Measurements from ENCODE around the gene TOGARAM2. TPM values are rescaled to one million over a fixed set of nuclear protein-coding genes. Genes with fewer than 3 reads are reported as not detected.

Gene TOGARAM2
- total RNA-seq, 1 experiment from 2014 or later: 0.76 TPM

DNA sequence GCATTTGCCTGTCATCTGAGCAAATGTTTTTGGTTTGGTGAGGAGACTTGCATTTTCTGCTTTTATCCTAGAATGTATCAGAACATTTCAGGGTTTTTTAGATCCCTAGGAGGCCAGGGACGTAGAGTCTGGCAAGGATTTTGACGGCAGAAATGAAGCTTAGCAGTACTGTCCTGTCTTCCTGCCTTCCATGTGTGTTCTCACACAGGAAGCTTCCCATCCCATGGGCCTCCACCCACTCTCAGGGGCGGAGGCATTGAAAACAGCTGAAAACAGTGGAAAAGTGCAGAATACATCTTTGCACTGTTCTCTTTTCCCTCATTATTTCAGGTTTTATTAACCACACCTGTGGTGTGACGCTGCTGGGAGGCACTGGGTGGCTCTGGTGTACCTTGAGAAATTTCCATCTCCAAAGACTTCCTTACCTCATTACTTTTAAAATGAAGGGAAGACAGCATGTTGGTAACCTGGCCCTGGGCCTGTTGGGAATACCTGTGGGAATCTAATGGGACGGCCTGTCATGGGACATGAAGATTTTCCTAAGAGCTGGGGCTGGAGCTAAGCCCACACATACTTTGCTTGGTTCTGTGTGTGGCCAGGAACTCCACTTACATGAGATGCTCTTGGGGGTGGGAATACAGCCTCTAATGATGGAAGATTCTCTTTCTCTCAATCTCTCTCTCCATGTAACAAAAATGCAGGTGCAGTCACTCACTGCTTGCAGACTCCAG, 72.7 kb downstream of the TOGARAM2 start:
- peak overlapping the region; percentile 90 for H2AFZ ChIP-seq (ENCODE audit: low read depth, low read length, poor library complexity, severe bottlenecking)
- CTCF ChIA-PET: no interaction called here
- no peak overlapping the region for H3K27ac ChIP-seq (ENCODE audit: low read depth, low read length)

More for the DNA sequence above, 72.7 kb downstream of the TOGARAM2 start:
- ChIA-PET POLR2A (no interaction called here), RAD21 (ENCODE audit: low non-redundant PET in 1 of 2, low total read pairs in 2 of 2, uncharacterized antibody in 2 of 2, unreplicated experiment in 2 of 2) (interaction anchor here in 1 of 2 experiments (0.7 kb wide), 1 partner anchor 63 kb away, joined by 5 read pairs; no protein-coding TSS in a partner anchor)
- Histone ChIP-seq H3K4me1 (ENCODE audit: control insufficient read depth in 1 of 2, insufficient read depth in 2 of 2, low read length in 2 of 2) (peaks cover 5 to 11% of the 10 kb centered on the region in 2 experiments; a peak in 3 of 4 replicates), H3K4me2 (ENCODE audit: low read length) (peak overlapping the region; percentile 40), H3K9ac (ENCODE audit: low read length) (0 out of 2 replicates have a peak overlapping the region, but pooled peaks have one; percentile 5), H3K9me2 (ENCODE audit: insufficient read depth) (no peaks in the 10 kb centered on the region), H3K79me2 (ENCODE audit: insufficient read depth, low read length) (no peaks in the 10 kb centered on the region), H4K20me1 (ENCODE audit: insufficient read depth) (no peaks in the 10 kb centered on the region), H3K4me3 (replicated peaks in 1 of 2; ENCODE audit: low read depth in 1 of 2, low read length in 2 of 2) (no peak overlapping the region), H3K36me3 (ENCODE audit: control insufficient read depth in 1 of 2, insufficient read depth in 2 of 2, low read length in 2 of 2) (no peaks in the 10 kb centered on the region), H3K27me3 (ENCODE audit: insufficient read depth, low read length) (no peaks in the 10 kb centered on the region), H3K9me3 (ENCODE audit: control insufficient read depth in 1 of 2, insufficient read depth in 1 of 2, low read depth in 1 of 2, low read length in 2 of 2) (no peaks in the 10 kb centered on the region)
- intact Hi-C loops (cut with micrococcal nuclease): loop anchor here (1.0 kb wide), 1 partner anchor 142 kb away; no protein-coding TSS in a partner anchor
- ATAC-seq: peak; percentile 75
- peak; percentile 15 for DNase-seq (ENCODE audit: low read depth, low spot score)
- TF ChIP-seq, protein P1, sequence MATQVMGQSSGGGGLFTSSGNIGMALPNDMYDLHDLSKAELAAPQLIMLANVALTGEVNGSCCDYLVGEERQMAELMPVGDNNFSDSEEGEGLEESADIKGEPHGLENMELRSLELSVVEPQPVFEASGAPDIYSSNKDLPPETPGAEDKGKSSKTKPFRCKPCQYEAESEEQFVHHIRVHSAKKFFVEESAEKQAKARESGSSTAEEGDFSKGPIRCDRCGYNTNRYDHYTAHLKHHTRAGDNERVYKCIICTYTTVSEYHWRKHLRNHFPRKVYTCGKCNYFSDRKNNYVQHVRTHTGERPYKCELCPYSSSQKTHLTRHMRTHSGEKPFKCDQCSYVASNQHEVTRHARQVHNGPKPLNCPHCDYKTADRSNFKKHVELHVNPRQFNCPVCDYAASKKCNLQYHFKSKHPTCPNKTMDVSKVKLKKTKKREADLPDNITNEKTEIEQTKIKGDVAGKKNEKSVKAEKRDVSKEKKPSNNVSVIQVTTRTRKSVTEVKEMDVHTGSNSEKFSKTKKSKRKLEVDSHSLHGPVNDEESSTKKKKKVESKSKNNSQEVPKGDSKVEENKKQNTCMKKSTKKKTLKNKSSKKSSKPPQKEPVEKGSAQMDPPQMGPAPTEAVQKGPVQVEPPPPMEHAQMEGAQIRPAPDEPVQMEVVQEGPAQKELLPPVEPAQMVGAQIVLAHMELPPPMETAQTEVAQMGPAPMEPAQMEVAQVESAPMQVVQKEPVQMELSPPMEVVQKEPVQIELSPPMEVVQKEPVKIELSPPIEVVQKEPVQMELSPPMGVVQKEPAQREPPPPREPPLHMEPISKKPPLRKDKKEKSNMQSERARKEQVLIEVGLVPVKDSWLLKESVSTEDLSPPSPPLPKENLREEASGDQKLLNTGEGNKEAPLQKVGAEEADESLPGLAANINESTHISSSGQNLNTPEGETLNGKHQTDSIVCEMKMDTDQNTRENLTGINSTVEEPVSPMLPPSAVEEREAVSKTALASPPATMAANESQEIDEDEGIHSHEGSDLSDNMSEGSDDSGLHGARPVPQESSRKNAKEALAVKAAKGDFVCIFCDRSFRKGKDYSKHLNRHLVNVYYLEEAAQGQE (IDR thresholded peaks at IDR 0.05; ENCODE audit: low read depth): no peak
- TF ChIP-seq ZFX (IDR thresholded peaks at IDR 0.05) (no peak), CEBPB (IDR thresholded peaks at IDR 0.05; ENCODE audit: low read depth) (no peak), ELF1 (IDR thresholded peaks at IDR 0.05; ENCODE audit: borderline replicate concordance, low read depth) (no peak), SRF (IDR thresholded peaks at IDR 0.05; ENCODE audit: low read depth) (no peak), SP1 (IDR thresholded peaks at IDR 0.05; ENCODE audit: low read depth) (no peak), YY1 (IDR thresholded peaks at IDR 0.05; ENCODE audit: extremely low read depth, insufficient replicate concordance, low read depth, low read length) (no peak), EZH2 (IDR thresholded peaks at IDR 0.05) (no peak), RAD21 (IDR thresholded peaks at IDR 0.05; ENCODE audit: low read depth) (peak; percentile 82), ZNF274 (IDR thresholded peaks at IDR 0.05; ENCODE audit: low read depth, low read length) (no peak), POLR2A (IDR thresholded peaks at IDR 0.05; ENCODE audit: borderline replicate concordance, extremely low read depth, insufficient read depth, insufficient read length) (no peak), TCF7L2 (IDR thresholded peaks at IDR 0.05; ENCODE audit: borderline replicate concordance, extremely low read depth, insufficient read depth, insufficient read length) (no peak), EGR1 (IDR thresholded peaks at IDR 0.05; ENCODE audit: low read depth) (no peak), EZH2phosphoT487 (IDR thresholded peaks at IDR 0.05; ENCODE audit: borderline replicate concordance) (no peak)
- TF ChIP-seq, protein P2, sequence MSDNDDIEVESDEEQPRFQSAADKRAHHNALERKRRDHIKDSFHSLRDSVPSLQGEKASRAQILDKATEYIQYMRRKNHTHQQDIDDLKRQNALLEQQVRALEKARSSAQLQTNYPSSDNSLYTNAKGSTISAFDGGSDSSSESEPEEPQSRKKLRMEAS (IDR thresholded peaks at IDR 0.05): no peak
- TF ChIP-seq, protein P3, sequence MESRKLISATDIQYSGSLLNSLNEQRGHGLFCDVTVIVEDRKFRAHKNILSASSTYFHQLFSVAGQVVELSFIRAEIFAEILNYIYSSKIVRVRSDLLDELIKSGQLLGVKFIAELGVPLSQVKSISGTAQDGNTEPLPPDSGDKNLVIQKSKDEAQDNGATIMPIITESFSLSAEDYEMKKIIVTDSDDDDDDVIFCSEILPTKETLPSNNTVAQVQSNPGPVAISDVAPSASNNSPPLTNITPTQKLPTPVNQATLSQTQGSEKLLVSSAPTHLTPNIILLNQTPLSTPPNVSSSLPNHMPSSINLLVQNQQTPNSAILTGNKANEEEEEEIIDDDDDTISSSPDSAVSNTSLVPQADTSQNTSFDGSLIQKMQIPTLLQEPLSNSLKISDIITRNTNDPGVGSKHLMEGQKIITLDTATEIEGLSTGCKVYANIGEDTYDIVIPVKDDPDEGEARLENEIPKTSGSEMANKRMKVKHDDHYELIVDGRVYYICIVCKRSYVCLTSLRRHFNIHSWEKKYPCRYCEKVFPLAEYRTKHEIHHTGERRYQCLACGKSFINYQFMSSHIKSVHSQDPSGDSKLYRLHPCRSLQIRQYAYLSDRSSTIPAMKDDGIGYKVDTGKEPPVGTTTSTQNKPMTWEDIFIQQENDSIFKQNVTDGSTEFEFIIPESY (IDR thresholded peaks at IDR 0.05; ENCODE audit: extremely low read depth, insufficient replicate concordance, low read length): no peak
- TF ChIP-seq, protein P4, sequence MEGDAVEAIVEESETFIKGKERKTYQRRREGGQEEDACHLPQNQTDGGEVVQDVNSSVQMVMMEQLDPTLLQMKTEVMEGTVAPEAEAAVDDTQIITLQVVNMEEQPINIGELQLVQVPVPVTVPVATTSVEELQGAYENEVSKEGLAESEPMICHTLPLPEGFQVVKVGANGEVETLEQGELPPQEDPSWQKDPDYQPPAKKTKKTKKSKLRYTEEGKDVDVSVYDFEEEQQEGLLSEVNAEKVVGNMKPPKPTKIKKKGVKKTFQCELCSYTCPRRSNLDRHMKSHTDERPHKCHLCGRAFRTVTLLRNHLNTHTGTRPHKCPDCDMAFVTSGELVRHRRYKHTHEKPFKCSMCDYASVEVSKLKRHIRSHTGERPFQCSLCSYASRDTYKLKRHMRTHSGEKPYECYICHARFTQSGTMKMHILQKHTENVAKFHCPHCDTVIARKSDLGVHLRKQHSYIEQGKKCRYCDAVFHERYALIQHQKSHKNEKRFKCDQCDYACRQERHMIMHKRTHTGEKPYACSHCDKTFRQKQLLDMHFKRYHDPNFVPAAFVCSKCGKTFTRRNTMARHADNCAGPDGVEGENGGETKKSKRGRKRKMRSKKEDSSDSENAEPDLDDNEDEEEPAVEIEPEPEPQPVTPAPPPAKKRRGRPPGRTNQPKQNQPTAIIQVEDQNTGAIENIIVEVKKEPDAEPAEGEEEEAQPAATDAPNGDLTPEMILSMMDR (IDR thresholded peaks at IDR 0.05 in 2 of 3, conservative IDR thresholded peaks at IDR 0.05 in 1 of 3; ENCODE audit: borderline replicate concordance in 1 of 3, insufficient read depth in 1 of 3, low read depth in 2 of 3, low read length in 2 of 3): peak; percentile 44 to 51 (median 46); a peak in 5 of 6 replicates
- no TSS peak for BruUV-seq (replicated peaks)
